OCI-LY3 (cell line): ENCODE results near the gene GAL3ST1.

Source experiments
- EZH2phosphoT487 ChIP-seq: fragments of 200-600 bp; shearing (Covaris generic); IDR thresholded peaks from 2 replicates; pipeline ENCODE4 v1.6.1; 2018; ENCODE audit warnings: antibody characterized with exemption, mixed run types, low read depth
- TF ChIP-seq, protein P1 (sequence below): fragments of 200-600, 300-600 bp; sonication (generic); IDR thresholded peaks from 2 replicates; pipeline ENCODE4 v1.5.1; 2014; ENCODE audit warnings: antibody characterized with exemption, low read length, low read depth

DNA sequence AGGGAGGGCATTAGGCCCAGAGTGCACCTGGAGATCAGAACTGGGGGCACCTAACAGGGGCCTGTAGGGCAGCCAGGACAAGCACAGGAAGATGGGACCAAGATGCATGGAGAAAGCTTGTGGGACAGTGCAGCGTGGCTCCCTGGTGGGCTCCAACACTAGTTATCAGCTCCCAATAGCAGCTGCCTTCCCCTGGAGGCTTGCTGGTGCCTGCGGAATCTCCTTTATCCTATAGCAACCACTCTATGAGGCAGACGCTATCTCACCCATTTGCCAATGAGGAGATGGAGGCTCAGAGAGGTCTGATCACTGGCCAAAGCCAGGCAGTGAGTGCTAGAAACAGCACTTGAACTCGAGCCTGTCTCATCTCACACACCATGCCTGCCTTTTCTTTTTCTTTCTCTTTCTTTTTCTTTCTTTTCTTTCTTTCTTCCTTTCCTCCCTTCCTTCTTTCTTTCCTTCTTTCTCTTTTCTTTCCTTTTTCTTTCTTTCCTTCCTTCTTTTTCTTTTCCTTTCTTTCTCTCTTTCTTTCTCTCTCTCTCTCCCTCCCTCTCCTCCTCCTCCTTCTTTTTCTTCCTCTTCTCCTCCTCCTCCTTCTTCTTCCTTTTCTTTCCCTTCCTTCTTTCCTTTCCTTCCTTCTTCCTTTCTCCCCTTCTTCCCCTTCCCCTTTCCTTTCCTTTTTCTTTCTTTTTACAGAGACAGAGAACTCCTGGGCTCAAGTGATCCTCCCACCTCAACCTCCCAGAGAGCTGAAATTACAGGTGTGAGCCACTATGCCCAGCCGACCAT is 52.9 kb downstream of the GAL3ST1 start:
- TF ChIP-seq, protein P1, sequence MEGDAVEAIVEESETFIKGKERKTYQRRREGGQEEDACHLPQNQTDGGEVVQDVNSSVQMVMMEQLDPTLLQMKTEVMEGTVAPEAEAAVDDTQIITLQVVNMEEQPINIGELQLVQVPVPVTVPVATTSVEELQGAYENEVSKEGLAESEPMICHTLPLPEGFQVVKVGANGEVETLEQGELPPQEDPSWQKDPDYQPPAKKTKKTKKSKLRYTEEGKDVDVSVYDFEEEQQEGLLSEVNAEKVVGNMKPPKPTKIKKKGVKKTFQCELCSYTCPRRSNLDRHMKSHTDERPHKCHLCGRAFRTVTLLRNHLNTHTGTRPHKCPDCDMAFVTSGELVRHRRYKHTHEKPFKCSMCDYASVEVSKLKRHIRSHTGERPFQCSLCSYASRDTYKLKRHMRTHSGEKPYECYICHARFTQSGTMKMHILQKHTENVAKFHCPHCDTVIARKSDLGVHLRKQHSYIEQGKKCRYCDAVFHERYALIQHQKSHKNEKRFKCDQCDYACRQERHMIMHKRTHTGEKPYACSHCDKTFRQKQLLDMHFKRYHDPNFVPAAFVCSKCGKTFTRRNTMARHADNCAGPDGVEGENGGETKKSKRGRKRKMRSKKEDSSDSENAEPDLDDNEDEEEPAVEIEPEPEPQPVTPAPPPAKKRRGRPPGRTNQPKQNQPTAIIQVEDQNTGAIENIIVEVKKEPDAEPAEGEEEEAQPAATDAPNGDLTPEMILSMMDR, result no peak
- TF ChIP-seq EZH2phosphoT487, result no peak
